Iris pigment epithelial cell (primary cell): ENCODE results near the gene TSPAN8.
A peak's percentile ranks its signal among the peaks of the same experiment; 100 is the strongest.
"Not testable (repeated sequence)": the region's sequence is repeated elsewhere in the genome, so short reads cannot be mapped to it uniquely, and the experiment has no call there.

Source experiments
- DNase-seq: peaks from one replicate; pipeline ENCODE4 v3.0.0-alpha.2; 2011; ENCODE audit warnings: low read depth

The TSPAN8 gene

DNA sequence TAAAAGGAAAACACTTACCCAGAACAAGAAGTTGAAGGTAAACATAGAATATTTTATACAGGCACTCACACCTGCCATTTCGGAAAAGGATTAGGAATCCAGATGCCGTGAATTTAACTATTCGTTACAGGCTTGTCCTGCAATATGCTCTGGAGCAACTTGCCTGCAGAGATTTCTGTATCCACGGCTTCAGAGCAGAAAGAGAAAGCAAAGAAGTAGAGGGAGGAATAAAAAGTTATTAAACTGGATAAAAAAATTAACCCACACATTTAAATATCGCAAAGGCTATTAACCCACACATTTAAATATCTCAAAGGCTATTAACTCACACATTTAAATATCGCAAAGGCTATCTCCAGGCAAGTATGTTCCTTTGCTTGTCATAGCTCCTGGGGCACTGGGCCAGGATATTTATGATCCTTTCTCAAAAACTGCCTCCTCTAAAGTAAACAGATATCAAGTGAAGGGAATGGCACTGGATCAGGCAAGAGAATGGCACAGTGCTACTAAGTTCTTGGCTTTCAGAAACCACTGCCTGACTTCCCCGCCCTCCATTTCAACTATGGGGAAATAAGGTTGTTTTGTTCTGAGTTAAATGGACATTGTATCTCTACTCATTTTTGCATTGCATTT lies at the start of gene TSPAN8:
TSS of gene TSPAN8 (minus strand) at position 399 of the 633 bp plus-strand sequence. CDS start at position 78, 321 bp downstream.
- DNase-seq: no peak

DNA sequence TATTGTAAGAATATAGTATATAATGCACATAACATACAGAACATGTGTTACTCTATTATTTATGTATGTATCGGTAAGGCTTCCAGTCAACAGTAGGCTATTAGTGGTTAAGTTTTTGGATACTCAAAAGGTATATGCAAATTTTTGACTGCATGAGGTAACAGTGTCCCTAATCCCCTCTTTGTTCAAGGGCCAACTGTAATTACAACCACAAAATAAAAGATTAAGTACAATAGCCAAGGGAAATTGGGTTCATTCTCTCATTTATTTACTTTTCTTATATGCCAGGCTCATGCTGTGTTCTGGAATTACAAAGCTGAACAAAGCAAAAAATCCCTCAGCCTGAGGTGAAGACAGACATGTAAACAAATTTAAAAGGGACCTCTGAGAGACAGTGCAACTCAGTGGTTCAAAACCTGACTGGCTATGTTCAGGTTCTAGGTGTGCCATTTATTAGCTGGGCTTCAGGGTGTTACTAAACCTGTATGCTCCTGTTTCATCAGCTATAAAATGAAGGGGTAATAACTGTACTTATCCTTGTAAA lies 43.4 kb upstream of the TSPAN8 start:
- no peak for DNase-seq

- DNase-seq: no peak
Observed at GRCh38 chr12:71200706-71201105, 42.9 kb upstream of the TSPAN8 start.

DNA sequence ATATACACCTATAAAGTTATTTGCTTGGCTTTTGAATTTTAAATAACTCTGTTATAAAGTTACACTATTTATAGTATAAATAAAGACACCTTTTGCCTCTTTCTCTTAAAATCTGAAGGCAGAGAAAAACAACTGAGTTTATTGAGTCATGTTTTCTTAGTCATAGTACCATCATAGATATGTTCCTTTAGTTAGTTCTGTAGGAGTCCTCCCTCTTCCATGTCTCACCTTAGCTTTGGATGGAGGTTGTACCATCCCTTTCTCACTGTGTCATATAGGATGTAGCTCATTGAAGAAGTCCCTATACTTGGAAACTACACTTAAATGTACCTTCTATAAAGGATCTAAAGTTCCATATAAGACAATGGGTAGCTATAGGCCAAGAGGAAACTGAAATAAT lies 39.7 kb upstream of the TSPAN8 start:
- no peak for DNase-seq

- DNase-seq: no peak
Observed at GRCh38 chr12:71195338-71195896, 37.6 kb upstream of the TSPAN8 start.

GRCh38 chr12:71194657-71195056 lies 36.9 kb upstream of the TSPAN8 start:
- DNase-seq: no peak

- DNase-seq: no peak
Observed at GRCh38 chr12:71193041-71193440, 35.2 kb upstream of the TSPAN8 start.

DNA sequence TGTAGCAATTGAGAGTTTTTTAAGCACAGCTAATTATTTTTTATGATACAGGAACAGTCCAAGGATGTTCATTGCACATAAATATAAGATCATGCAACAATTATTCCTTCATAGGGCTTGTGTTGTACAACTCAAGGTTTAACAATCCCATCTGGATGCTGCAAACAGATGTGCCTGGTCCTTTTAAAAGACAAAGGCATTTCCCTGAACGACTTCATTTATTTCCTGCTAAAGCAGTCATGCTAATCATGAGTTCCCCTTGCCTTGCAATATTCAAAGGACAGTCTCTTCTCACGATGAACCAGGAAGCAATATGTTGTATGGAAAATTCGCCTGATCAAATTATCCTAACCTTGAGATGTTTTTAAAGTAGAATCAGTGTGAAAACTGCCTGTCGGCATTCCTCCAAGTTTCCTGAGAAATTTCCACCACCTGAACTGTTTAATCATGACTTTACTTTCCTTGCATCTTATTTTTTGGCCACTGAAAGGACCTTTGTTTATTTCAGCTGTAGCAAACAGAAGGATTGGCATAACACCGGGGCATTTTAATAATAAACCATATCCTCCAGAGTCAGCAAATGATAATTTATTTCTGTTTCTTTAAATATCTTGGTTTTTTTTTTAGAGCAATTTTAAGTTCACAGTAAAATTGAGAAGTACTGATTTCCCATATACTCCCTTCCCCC lies 33.9 kb upstream of the TSPAN8 start:
- DNase-seq: no peak

DNA sequence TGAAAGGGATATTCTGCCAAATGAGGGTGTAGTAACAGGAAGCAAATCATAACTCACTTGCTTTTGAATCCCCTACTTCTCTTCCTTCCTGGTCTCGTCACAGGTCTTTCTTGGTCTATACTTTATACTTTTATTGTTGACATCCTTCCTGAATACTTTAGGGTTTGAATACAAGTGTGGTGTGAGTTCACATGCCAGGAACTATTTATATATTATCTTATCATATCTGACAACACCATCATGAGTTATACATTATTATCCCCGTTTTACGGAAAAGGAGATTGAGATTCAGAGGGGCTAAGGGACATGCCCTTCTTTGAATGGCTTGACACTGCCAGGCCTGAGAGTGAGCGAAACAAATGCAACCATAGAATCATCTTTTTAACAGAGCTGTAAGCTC lies 33.0 kb upstream of the TSPAN8 start:
- no peak for DNase-seq

DNA sequence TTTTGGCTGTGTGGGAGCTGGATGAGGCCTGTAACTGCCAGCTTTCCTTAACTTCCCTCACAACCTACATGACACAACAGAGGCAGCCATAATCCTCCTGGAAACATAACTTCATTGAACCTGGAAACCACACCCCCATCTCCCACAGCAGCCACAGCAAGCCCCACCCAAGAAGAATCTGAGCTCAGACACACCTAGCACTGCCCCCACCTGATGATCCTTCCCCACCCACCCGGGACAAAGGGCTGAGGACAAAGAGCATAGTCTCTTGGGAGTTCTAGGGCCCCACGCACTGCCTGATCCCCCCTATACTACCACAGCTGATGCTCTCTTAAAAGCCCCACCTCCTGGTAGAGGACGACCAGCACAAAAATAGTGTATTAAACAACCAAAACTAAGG lies 29.6 kb upstream of the TSPAN8 start:
- no peak for DNase-seq

DNA sequence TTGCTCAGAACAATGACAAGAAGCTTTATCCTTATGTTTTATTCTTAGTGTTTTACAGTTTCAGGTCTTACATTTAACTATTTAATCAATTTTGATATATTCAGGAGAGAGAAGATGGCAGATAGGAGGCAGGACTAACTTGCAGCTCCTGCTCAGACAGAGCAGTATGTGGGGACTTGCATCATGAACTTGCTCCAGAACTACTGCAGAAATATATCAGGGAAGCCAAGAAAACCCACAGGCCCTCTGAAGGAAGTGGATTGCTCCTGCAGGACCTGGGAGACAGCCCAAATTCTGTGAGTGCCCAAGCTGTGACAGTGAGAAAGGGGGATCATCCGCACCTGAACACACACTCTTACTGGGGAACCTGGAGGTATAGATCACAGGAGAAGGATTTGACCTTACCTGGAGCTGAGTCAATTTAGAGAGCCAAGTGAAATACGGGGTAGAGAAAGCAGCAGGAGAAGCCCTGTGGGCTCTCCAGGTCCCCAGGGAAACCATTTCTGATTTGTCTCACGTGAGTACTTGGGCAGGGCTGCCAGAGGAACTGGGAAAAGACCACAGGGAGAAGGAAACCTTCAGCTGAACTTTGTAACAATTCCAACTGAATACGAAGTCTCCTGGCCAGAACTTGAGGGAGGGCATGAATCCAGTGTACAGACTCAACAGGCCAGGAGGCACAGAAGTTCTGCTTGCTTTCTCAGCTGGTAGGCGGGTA lies 28.9 kb upstream of the TSPAN8 start:
- no peak for DNase-seq

DNA sequence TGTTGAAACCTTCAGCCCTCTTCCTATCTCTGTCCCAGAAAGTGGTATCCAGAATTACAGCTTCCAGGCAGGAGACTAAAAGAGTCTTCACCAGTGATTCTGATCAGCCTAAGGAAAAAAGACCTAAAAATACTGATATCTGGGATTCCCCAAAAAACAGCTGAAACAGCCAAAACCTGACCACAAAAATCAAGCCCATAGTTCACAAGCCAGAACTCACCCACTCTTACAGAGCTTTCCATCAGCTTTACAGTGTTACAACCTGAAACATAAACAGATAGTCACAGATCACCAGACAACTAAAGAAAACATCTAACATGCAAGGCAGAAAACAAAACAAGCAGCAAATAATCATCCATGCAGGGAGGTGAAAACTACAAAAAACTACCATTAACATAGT lies 26.0 kb upstream of the TSPAN8 start:
- no peak for DNase-seq

DNA sequence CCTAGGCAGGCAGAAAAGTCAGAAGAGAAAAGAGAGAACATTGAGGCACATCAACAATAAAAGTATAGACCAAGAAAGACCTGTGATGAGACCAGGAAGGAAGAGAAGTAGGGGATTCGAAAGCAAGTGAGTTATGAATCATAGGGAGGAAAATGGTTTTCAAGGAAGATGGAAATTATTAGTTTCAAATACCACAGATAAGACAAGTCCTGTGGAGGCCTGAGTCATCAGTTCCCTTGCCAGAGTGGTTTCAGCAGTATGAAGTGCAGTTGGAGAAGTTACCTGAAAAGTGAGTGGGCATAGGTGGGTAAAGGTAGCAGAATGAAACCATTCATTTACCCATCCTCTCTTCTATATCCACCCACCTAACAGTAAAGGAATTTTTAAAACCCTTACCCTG lies 25.2 kb upstream of the TSPAN8 start:
- DNase-seq: peak; percentile 43

DNA sequence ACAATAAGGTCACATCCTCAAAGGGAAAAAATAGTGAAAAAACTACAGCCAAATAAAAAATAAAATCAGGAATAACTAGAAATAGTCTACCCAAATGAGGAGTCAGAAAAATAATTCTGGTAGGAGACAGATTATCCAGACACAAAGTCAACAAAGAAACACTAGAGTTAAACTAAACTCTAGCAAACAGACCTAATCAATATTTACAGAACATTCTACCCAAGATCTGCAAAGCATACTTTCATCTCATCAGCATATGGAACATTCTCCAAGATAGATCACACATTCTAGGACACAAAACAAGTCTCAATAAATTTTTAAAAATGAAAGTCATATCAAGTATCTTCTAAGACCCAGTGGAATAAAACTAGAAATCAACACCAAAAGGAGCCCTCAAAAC lies 20.4 kb upstream of the TSPAN8 start:
- DNase-seq: no peak

- no peak for DNase-seq
Observed at GRCh38 chr12:71174825-71175224, 17.0 kb upstream of the TSPAN8 start.

DNA sequence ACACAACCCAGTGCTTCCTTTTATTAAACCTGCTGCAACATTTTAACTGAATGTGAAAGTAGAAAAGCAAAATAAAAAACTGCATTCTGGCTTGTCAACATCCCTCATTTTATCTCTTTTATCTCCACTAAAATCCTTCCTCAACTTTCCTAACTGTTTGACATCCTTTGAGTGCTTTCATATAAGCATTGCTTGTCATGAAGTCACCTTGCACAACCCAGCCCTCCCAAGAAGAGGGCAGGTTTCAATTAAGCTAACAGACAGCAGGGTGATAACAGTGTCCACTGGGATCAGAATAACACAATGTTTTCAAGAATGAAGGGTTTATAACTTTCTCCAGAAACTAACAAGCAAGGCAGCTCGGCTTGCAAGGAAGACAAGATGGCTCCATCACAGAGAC lies 16.3 kb upstream of the TSPAN8 start:
- DNase-seq: no peak

- no peak for DNase-seq
Observed at GRCh38 chr12:71170456-71170855, 12.7 kb upstream of the TSPAN8 start.

GRCh38 chr12:71169286-71169685 lies 11.5 kb upstream of the TSPAN8 start:
- no peak for DNase-seq

DNA sequence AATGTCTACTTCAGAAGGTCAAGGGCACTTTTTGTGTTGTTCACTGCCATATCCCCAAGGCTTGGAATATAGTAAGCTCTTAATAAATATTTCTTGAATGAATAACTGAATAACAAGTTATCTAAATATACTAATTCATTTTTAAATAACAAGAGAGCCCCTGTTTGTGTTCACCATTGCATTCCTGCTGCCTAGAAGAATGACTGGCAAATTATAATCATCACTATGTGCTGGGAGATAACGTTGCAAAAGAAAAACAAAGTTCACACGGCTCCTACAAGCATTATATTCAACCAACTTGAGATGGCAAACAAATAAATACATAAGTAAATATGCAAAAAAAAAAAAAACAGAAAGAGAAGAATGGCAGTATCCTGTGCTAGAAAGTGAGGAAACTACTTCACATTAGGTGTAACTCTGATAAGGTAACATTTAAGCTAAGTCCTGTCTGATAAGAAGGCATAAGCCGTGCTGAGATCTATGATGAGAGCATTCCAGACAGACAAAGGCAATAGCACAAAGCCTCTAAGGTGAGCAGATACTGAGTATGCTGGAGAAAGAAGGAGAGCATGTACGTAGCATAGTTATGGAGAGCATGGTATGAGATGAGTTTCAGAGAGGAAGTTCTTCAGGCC lies 9.2 kb upstream of the TSPAN8 start:
- DNase-seq: no peak

DNA sequence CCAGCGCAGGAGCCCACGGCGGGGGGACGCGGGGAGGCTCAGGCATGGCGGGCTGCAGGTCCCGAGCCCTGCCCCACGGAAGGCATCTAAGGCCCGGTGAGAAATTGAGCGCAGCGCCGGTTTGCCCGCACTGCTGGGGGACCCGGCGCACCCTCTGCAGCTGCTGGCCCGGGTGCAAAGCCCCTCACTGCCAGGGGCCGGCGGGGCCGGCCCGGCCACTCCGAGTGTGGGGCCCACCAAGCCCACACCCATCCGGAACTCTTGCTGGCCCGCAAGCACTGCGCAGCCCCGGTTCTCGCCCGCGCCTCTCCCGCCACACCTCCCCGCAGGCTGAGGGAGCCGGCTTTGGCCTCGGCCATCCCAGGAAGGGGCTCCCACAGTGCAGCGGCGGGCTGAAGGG lies 8.5 kb upstream of the TSPAN8 start:
- DNase-seq: no peak

- DNase-seq: not testable (repeated sequence)
Observed at GRCh38 chr12:71165780-71166179, 8.0 kb upstream of the TSPAN8 start.

GRCh38 chr12:71164568-71165197 lies 6.9 kb upstream of the TSPAN8 start:
- no peak for DNase-seq
